GM21529 (cell line): ENCODE measurements around the gene PRRT1.
A peak's percentile ranks its signal among the peaks of the same experiment; 100 is the strongest.
"Not testable (repeated sequence)": the region's sequence is repeated elsewhere in the genome, so short reads cannot be mapped to it uniquely, and the experiment has no call there.

Source experiments
- ATAC-seq: cut with Tn5 transposase; IDR thresholded peaks from one replicate; pipeline ENCODE4 v1.9.1; 2021; ENCODE audit not compliant: unreplicated experiment

Gene PRRT1

GRCh38 chr6:32151863-32152768 is at the start of gene PRRT1:
TSS of gene PRRT1 (minus strand) at chr6:32151939. CDS start at chr6:32151827, 112 bp downstream.
- ATAC-seq = no peak

DNA sequence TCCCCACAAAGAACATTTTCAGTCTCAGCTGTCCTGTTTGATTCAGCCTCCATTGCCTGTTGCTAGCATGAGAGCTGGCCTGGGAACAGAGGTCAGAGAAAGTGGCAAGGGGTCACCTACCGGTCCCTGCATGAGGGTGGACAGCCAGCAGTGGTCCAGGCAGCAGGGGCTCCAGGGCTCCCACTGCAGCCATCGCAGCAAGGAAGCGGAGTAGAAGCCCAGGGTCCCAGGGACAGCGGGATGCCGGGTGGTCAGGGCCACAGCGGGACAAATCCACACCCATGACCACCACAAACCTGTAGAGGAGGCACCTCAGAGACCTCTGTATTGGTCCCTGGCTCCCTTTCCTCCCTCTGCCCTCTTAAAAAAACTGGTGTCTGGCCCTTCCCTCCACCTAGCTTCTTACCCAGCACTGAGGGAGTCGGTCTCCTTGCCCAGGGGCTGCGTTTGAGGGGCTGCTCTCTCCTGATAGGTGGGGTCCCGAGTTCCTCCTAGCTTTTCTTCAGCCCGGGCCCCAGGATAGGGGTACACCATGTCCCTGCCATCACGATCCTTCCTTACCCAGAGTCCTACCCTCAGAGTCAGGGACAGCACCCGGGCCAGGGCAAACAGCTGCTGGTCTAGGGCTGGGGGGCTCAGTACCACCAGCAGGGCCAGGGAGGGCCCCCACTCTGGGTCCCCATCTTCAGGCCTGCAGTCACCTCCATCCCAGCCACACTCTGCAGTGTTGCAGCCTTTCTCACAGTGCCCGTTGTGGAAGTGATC is 49.2 kb upstream of the PRRT1 start:
- ATAC-seq = no peak

DNA sequence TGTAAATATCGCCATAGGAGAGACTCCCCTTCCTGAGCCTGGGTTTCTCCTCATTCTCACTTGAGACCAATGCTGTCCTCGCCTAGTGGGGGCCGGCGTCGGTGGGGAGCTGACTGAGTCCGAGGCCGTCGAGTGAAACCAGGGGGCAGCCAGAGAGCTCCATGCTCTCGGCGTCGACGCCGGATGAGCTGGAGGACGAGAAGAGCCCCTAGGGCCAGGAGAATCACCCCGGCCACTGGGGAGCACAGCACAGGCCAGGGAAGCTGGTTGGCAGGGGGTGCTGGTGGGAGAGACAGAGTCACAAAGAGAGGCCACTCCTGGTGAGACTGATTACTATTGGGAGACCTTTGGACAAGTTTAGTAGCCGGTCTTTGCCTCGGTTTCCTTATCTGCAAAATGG is 47.1 kb upstream of the PRRT1 start:
- ATAC-seq = no peak

- ATAC-seq = no peak
These were observed 46.6 kb upstream of the PRRT1 start for GRCh38 chr6:32198345-32198696.

DNA sequence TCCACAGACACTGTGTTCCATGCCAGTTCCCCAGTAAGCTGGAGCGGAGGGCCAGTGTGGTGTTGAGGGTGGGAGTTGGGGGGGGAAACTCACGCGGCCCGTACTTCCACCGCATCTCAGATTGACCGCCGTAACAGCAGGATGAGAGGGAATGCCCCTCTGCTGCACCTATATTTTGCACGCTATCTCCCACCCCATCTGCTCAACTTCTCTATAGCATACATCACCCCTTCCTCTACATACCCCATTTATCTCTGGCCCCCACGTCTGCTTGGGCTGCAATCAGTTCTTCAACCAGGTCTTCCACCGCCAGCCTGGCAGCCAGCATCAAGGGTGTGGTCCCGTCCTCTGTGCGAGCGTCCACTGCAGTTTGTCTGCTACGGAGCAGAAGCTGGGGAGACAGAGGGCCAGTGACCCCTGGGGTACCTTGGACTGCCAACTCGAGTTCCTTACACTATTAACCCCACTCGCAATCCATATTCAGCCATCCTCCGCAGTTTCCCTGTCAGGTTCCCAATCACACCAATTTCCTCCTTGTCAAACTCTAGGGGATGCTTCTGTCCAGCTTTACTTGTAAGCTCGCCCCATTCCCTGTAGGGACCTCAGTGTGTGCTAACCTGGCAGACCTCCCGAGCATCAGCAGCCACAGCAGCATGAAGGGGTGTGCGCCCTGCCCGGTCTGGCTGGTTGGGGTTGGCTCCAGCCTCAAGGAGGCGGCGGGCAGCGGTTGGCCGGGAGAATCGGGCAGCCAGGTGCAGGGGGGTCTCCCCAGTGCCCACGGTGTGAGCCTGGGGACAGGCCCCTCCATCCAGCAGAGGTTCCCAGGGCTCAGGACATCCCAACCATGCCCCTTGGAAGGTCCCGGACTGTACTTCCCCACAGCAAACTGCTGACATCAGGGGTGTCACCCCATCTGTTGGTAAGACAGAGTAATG is 45.2 kb upstream of the PRRT1 start:
- ATAC-seq = no peak

DNA sequence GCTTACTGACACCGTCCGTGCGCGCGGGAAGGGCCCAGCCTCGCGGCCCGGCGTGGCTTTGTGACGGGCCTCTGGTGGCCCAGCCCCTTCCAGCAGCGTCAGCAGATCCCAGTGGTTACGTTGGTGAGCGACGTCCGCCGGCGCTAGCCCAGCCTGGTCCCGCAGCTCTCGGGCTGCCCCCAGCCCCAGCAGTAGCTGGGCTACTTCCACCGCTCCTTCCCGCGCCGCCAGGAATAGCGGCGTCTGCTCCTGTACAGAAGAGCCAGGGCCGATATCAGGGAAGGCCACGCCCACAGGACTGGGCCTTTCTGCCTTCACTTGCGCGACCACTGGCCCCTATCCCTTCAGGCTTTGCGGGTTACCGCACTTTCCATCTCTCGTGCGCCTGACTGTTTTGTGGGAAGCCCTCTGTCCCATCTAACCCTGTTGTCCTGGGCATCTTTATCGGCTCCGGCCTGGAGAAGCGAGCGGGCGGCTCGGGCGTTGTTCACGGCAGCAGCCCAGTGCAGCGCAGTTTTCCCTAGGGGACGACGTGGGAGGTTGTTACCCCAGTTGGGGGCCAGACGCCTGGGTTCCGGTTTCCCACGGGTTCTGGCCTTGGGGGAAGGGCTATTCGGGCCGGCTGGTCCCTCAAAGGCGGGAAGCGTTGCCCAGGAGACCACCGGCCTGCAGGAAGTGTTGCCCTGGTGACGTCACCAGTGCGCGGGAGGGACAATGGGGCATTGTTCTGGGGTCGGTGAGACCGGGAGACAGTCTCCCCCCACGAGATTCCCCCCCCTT is 44.4 kb upstream of the PRRT1 start:
- ATAC-seq = peak; percentile 71

- peak; percentile 70 for ATAC-seq
These were observed 43.8 kb upstream of the PRRT1 start for GRCh38 chr6:32195652-32195901.

DNA sequence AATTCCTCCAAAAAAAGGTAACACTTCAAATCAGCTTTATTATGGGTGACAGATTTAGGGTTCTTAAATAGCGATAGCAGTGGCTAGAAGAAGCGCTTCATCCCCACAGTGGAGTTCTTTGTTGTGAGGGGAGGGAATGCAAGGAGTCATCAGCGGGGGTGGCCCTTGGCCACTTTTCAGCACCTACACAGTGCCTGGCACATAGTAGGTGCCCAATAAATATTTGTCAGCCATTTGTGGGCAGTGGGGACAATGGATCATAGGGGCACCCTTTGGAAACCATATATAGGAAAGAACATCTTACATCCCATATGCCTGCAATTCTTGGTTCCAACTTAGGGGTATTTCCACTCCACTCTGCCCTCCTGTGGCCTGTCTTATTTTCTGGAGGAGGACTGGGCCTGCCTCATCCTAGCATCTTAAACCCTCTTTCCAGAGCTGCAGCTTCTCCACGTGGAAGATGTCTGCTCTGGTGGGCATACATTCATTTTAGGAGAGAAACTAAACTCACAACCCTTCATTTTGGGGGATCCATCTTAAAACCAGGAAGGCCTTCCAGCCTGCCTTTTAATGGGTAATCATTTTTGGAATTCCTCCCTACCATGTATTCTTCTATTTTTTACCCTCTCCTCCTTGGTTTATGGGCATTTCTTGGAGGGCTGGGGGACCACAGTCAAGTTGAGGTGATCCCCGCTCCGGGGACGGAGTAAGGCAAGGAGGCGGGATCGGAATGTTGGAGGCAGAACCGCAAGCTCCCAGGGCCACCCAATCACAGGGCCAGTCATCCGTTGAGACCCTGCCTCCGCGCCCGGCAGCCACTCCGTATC is 43.3 kb upstream of the PRRT1 start:
- no peak for ATAC-seq

- ATAC-seq = no peak
These were observed 42.6 kb upstream of the PRRT1 start for GRCh38 chr6:32194388-32194787.

- ATAC-seq = not testable (repeated sequence)
These were observed 41.4 kb upstream of the PRRT1 start for GRCh38 chr6:32193096-32193495.

GRCh38 chr6:32192608-32193039 is 40.9 kb upstream of the PRRT1 start, which contains the start of gene GPSM3:
TSS of gene GPSM3 (minus strand) at chr6:32192643. CDS start at chr6:32192513, 130 bp downstream.
- no peak for ATAC-seq

- no peak for ATAC-seq
These were observed 40.2 kb upstream of the PRRT1 start for GRCh38 chr6:32191696-32192607.

DNA sequence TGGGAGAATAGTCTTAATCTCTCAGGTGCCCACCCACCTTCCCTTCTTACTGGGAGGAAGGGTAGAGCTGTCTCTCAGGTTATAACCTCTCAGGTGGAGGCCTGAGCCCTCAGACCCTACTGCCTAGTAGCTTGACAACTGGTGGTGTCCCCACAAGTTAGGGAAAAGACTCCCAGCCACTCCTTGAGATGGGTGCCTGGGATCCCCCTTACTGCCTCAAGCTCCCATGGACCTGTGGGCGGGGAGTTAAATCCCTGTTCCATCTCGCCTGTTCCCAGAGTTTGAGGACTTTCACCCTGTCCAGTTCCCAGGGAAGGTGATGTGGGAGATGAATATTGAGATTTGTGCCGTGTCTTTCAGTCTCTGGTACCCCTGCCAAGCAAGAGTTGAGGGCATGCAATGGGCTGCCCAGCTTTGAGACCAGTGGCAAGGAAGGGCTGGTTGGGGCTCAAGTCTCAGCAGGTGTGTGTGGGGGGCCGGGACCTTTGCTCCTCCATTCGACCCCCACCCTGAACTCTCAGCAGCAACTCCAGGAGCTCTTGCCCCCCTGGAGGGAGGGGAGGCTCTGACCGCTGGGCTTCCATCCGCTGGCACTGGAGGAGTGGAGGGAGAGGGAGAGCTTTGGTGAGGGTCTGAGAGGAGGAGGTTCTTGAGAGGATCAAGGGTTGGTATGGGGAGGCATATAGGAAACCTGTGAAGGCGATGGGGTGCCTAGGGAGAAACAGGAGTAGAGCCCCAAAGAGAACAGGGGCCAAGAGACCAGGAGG is 39.4 kb upstream of the PRRT1 start:
- ATAC-seq = no peak

- peak; percentile 50 for ATAC-seq
These were observed 38.5 kb upstream of the PRRT1 start, which contains the start of gene PBX2 for GRCh38 chr6:32190054-32190851. TSS of gene PBX2 (minus strand) at chr6:32190202. CDS start at chr6:32189915, 287 bp downstream.

DNA sequence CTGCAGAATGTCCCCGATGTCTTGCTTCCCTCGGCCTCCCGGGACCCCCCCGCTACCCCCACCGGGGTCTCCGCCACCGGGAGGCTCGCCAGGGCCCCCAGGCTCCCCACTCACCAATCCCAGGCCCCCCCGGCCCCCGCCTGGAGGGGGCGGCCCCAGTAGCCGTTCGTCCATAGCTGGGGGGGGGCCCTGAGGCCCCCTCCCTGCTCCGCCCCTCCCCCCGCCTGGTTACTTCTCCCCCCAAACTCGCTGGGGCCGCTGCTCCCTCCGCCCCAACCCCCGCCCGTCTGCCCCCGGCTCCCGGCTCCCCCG is 38.0 kb upstream of the PRRT1 start:
- no peak for ATAC-seq

DNA sequence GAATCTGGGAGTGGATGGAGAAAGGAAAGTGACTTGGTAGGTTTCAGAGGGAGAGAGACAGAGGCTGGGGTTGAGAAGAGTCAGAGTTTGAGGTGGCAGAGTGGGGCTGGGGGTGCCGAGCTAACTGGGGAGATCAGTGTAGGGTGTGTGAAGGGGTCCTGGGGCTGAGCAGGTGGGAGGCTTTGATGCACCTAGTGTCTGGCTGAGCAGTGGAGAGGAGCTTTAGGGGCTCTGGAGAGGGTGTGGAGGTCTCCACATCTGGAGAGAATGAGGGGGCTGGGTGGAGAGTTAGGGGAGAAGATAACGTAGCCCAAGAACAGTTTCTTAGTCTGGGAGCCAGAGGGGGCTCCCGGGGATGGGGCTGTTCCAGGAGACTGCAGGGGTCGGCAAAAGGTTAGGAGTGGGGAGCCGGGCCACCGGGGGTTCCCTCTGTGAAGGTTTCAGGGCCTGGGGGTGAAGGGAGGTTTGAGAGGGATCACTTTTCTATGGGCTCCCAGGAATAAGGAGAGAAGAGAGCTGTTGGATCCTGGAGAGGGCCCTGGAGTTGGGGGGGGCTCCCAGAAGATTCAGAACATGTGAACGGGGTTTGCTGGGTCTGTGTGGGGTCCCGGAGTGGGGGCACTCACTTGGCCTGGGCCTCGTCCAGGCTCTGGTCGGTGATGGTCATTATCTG is 37.5 kb upstream of the PRRT1 start:
- no peak for ATAC-seq
